ENCODE measurements around the gene LPP. TPM values are rescaled to one million over a fixed set of nuclear protein-coding genes. Genes with fewer than 3 reads are reported as not detected.

Gene LPP
- total and polyA plus RNA-seq, 2 of the 13 experiments (the other 11 are each of a cell fraction or from before 2014, with no cell fraction given) = 19.2 to 29.9 TPM

DNA sequence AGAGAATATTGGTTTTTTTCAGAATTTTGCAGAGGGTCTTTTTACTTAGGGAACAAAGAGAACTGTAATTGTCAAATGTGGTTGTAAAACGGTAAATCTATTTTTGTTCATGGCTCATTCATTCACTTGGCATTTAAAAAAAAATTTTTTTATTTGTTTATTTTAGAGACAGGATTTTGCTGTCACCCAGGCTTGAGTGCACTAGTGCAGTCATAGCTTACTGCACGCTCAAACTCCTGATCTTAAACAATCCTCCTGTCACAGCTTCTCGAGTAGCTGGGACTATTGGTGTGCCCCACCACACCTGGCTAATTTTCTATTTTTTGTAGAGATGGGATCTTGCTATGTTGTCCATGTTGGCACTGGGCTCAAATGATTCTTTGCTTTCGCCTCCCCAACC is 301.8 kb downstream of the LPP start:
- H3K79me2 ChIP-seq (ENCODE audit: insufficient read depth, low read length) = no peaks in the 10 kb centered on the region
- H3K27ac ChIP-seq (ENCODE audit: extremely low read length, insufficient read depth, low read length) = no peak overlapping the region
- POLR2A ChIA-PET = no interaction called here
- H3K9me3 ChIP-seq (ENCODE audit: low read length) = no peaks in the 10 kb centered on the region
- no TSS peak for BruUV-seq (replicated peaks)
- in situ Hi-C loops (cut with HindIII; ENCODE audit: extremely low pct_ligation_motif_present, low pct_unique_long_range_greater_than_20kb) (no loop called here), intact Hi-C loops (cut with micrococcal nuclease; ENCODE audit: unreplicated experiment) (no loop called here)
- TF ChIP-seq, protein P1, sequence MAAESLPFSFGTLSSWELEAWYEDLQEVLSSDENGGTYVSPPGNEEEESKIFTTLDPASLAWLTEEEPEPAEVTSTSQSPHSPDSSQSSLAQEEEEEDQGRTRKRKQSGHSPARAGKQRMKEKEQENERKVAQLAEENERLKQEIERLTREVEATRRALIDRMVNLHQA (CRISPR knock-in tag; IDR thresholded peaks at IDR 0.05) = no peak
- TF ChIP-seq PCBP2 (optimal IDR thresholded peaks at IDR 0.05; ENCODE audit: low read depth, low read length, poor library complexity, severe bottlenecking) = no peak
- TF ChIP-seq, protein P2, sequence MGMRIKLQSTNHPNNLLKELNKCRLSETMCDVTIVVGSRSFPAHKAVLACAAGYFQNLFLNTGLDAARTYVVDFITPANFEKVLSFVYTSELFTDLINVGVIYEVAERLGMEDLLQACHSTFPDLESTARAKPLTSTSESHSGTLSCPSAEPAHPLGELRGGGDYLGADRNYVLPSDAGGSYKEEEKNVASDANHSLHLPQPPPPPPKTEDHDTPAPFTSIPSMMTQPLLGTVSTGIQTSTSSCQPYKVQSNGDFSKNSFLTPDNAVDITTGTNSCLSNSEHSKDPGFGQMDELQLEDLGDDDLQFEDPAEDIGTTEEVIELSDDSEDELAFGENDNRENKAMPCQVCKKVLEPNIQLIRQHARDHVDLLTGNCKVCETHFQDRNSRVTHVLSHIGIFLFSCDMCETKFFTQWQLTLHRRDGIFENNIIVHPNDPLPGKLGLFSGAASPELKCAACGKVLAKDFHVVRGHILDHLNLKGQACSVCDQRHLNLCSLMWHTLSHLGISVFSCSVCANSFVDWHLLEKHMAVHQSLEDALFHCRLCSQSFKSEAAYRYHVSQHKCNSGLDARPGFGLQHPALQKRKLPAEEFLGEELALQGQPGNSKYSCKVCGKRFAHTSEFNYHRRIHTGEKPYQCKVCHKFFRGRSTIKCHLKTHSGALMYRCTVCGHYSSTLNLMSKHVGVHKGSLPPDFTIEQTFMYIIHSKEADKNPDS (CRISPR knock-in tag; IDR thresholded peaks at IDR 0.05) = no peak
- TF ChIP-seq TEAD2 (CRISPR knock-in tag; IDR thresholded peaks at IDR 0.05) = no peak
- no peak for TF ChIP-seq ETV6 (CRISPR knock-in tag; conservative IDR thresholded peaks at IDR 0.05)
- no peak for TF ChIP-seq SALL2 (CRISPR knock-in tag; IDR thresholded peaks at IDR 0.05)
- TF ChIP-seq RFXAP (CRISPR knock-in tag; IDR thresholded peaks at IDR 0.05; ENCODE audit: borderline replicate concordance) = no peak
- no peak for TF ChIP-seq ZNF777 (CRISPR knock-in tag; IDR thresholded peaks at IDR 0.05)
- no peak for TF ChIP-seq ZNF12 (CRISPR knock-in tag; IDR thresholded peaks at IDR 0.05)
- TF ChIP-seq ZNF441 (CRISPR knock-in tag; IDR thresholded peaks at IDR 0.05; ENCODE audit: borderline replicate concordance) = no peak
- TF ChIP-seq MLLT10 (CRISPR knock-in tag; IDR thresholded peaks at IDR 0.05) = no peak
- TF ChIP-seq SRSF1 (optimal IDR thresholded peaks at IDR 0.05; ENCODE audit: low read depth, low read length) = no peak
- TF ChIP-seq, protein P3, sequence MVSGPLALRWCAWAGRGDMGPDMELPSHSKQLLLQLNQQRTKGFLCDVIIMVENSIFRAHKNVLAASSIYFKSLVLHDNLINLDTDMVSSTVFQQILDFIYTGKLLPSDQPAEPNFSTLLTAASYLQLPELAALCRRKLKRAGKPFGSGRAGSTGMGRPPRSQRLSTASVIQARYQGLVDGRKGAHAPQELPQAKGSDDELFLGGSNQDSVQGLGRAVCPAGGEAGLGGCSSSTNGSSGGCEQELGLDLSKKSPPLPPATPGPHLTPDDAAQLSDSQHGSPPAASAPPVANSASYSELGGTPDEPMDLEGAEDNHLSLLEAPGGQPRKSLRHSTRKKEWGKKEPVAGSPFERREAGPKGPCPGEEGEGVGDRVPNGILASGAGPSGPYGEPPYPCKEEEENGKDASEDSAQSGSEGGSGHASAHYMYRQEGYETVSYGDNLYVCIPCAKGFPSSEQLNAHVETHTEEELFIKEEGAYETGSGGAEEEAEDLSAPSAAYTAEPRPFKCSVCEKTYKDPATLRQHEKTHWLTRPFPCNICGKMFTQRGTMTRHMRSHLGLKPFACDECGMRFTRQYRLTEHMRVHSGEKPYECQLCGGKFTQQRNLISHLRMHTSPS (CRISPR knock-in tag; IDR thresholded peaks at IDR 0.05; ENCODE audit: low read depth) = no peak
- no peak for TF ChIP-seq ZNF678 (CRISPR knock-in tag; IDR thresholded peaks at IDR 0.05)
- TF ChIP-seq HNRNPLL (IDR thresholded peaks at IDR 0.05; ENCODE audit: low read depth, low read length, poor library complexity, severe bottlenecking) = no peak
- TF ChIP-seq ZNF543 (CRISPR knock-in tag; IDR thresholded peaks at IDR 0.05) = no peak
- ATAC-seq (no peak), DNase-seq (ENCODE audit: low spot score) (no peak), FAIRE-seq (no peak)
- H3K36me3 ChIP-seq (replicated peaks in 1 of 2; ENCODE audit: control insufficient read depth in 1 of 2, insufficient read depth in 2 of 2, low read length in 2 of 2) = no peaks in the 10 kb centered on the region; a peak in 1 of 5 replicates
- CTCF ChIA-PET (ENCODE audit: low intra/inter-chr PET ratio, low total read pairs) = no interaction called here
- no peak overlapping the region for H3K4me3 ChIP-seq (replicated peaks in 1 of 3; ENCODE audit: insufficient read depth in 1 of 3, low read depth in 2 of 3, low read length in 3 of 3)
- H4K20me1 ChIP-seq (ENCODE audit: insufficient read depth, low read length) = no peaks in the 10 kb centered on the region
- no peak overlapping the region for H3K9ac ChIP-seq (ENCODE audit: insufficient read depth, low read depth, low read length)
- no peak overlapping the region for H2AFZ ChIP-seq (ENCODE audit: low read length)
- H3K4me2 ChIP-seq (ENCODE audit: low read depth, low read length) = no peak overlapping the region
- 96% methylated on average over 4 of the region's 4 CpGs for WGBS (ENCODE audit: low lambda C conversion rate)
- no peaks in the 10 kb centered on the region for H3K4me1 ChIP-seq (ENCODE audit: insufficient read depth, low read length)
- H3K27me3 ChIP-seq (ENCODE audit: control insufficient read depth in 1 of 2, insufficient read depth in 2 of 2, low read length in 2 of 2) = no peaks in the 10 kb centered on the region
